GM13976 (cell line): ENCODE data around the gene ABCA7.
A peak's percentile ranks its signal among the peaks of the same experiment; 100 is the strongest.

Source experiments
- DNase-seq: peaks from one replicate; pipeline ENCODE4 v3.0.0; 2012; ENCODE audit warnings: low spot score
- in situ Hi-C: fragments of 300-500 bp; cut with MboI; formaldehyde crosslinking; loops from one replicate; pipeline ENCODE4 v1.12.0; 2022; ENCODE audit warnings: low sequenced_read_pairs, mixed read lengths, inconsistent platforms; ENCODE audit not compliant: unreplicated experiment
- TF ChIP-seq, protein P1 (sequence below): IDR thresholded peaks from 2 replicates; pipeline ENCODE4 v1.5.1; 2012; ENCODE audit warnings: borderline replicate concordance, mild to moderate bottlenecking; ENCODE audit not compliant: insufficient read depth; ENCODE audit errors: extremely low read depth, missing control alignments, control extremely low read depth

The ABCA7 gene

GRCh38 chr19:1090731-1091543 lies 51.0 kb downstream of the ABCA7 start:
- TF ChIP-seq, protein P1, sequence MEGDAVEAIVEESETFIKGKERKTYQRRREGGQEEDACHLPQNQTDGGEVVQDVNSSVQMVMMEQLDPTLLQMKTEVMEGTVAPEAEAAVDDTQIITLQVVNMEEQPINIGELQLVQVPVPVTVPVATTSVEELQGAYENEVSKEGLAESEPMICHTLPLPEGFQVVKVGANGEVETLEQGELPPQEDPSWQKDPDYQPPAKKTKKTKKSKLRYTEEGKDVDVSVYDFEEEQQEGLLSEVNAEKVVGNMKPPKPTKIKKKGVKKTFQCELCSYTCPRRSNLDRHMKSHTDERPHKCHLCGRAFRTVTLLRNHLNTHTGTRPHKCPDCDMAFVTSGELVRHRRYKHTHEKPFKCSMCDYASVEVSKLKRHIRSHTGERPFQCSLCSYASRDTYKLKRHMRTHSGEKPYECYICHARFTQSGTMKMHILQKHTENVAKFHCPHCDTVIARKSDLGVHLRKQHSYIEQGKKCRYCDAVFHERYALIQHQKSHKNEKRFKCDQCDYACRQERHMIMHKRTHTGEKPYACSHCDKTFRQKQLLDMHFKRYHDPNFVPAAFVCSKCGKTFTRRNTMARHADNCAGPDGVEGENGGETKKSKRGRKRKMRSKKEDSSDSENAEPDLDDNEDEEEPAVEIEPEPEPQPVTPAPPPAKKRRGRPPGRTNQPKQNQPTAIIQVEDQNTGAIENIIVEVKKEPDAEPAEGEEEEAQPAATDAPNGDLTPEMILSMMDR: no peak
- no peak for DNase-seq
- in situ Hi-C loops: no loop called here

GRCh38 chr19:1091544-1092175 lies 51.8 kb downstream of the ABCA7 start:
- in situ Hi-C loops: no loop called here
- no peak for DNase-seq
- TF ChIP-seq, protein P1: no peak

- in situ Hi-C loops: no loop called here
- DNase-seq: no peak
- TF ChIP-seq, protein P1: no peak
Measured at GRCh38 chr19:1093330-1093729, 53.4 kb downstream of the ABCA7 start.

DNA sequence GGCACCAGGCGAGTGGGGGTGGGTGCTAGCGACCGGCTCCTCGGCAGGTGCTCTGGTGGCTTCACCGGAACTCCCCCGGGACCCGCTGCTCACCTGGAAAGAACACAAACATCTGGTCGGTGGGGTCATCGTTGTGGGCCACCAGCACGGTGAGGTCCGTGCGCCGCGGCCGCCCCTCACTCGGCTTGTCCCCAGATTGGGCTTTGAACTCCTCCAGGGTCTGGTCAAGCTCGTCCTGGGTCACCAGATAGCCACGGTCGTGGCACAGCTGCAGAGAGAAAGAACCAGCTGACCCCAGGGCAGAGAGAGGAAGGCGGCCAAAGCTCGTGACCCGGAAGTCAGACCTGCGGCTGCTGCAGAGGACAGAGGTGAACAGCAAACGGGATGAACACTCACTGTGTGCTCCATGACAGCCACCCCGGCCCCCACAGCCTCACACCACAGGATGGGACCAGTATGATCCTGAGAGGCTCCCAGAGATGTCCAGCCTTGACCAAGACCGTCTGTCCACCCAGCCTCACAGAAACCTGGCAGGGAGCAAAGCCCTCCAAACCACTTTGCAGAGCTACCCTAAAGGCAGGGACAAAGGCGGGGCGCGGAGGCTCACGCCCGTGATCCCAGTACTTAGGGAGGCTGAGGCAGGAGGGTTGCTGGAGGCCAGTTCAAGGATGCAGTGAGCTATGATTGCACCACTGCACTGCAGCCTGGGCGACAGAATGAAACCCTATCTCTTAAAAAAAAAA lies 54.1 kb downstream of the ABCA7 start:
- TF ChIP-seq, protein P1: no peak
- in situ Hi-C loops: no loop called here
- no peak for DNase-seq

- TF ChIP-seq, protein P1: no peak
- no peak for DNase-seq
- in situ Hi-C loops: no loop called here
Measured at GRCh38 chr19:1094655-1094977, 54.7 kb downstream of the ABCA7 start.

DNA sequence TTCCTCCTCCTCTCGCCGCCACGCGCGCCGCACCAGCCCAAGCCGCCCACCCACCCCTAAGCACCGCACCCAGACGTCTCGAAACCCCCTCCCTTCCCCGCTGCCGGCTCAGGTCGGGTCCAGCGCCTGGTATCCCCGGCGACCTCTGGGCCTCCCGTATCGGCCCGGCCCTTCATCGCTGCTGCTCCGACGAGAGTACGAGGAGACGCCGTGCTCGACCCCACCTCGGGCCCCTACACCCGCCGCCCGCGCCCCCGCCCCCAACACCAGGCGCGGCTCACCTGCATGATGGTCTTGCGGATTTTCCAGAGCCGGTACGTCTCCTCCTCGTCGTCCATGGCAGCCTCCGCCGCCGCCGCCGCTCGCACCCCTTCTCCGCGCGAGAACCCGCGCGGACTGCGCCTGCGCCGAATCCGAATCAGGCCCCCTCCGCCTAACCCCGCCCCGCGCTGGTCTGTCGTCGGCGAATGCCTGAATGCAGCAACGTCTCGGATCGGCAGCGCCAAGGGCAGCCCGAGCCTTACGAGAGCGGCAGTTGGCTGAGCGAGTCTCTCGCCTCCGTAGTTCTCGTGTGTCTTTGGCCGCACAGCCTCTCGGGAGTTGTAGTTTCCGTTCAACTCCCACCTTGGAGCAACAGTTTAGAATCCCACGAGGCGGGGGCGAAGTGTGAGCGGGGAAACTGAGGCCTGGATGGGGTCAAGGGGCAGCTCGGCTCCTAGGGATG lies 55.2 kb downstream of the ABCA7 start, which contains the start of gene POLR2E:
Gene POLR2E, minus strand, starts transcription at position 398 of the 724 bp plus-strand sequence. Its CDS starts 60 bp downstream, at position 338.
- TF ChIP-seq, protein P1: no peak
- peak; percentile 97 for DNase-seq
- in situ Hi-C loops: no loop called here
